ENCODE data around the gene ATP11C.
"Not testable (repeated sequence)": the region's sequence is repeated elsewhere in the genome, so short reads cannot be mapped to it uniquely, and the experiment has no call there.

ATP11C gene

DNA sequence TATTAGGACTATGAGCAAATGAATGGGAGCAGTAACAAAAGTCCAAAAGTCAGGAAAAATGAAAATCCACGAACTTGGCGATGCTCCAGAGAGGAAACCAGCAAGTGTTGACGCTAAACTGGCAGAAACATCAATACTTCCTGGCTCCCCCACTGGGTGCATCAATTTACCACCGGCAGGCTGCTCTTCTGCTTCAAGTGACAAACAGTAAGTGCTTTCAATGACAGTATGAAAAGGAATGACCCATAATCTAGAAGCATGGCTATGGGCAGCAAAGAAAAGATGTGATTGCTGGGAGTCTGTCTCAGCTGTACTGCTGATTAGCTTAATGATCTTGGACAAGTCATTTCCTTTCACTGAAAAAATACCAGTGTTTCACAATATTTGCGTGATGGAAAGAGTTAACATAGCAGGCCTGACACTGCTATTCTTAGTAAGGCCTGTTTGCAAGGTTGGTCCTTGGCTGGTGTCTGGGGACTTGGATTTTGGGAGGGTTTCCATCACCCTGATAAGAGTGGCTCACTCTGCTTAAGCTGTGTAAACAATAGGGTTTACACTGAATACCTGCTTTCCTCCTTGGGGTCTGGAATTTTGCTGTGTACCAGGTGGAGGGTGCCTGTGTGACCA lies 8.7 kb downstream of the ATP11C start:
- no peak for DNase-seq

DNA sequence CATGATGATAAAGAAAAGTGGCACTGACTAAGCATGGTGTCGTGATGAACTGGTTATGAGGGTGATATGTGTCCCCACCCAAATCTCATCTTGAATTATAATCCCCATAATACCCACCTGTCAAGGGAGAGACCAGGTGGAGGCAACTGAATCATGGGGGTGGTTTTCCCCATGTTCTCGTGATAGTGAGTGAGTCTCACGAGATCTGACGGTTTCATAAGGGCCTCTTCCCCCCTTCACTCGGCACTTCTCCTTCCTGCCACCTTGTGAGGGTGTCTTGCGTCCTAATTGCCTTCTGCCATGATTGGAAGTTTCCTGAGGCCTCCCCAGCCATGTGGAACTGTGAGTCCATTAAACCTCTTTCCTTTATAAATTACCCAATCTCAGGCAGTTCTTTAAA lies 11.7 kb downstream of the ATP11C start:
- DNase-seq = not testable (repeated sequence)

DNA sequence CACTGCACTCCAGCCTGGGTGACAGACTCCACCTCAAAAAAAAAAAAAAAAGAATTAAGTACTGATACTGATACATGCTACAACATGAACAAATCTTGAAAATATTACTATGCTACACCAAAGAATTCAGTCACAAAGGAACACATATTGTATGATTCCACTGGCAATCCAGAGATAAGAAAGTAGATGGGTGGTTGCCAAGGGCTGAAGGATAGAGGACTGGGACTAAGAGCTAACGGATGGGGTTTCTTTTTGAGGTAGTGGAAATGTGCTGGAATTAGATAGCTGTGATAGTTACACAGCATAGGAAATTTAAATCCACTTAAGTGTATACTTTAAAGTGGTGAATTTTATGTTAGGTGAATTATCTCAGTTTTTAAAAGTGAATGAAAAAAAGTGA lies 12.5 kb downstream of the ATP11C start:
- DNase-seq = no peak

DNA sequence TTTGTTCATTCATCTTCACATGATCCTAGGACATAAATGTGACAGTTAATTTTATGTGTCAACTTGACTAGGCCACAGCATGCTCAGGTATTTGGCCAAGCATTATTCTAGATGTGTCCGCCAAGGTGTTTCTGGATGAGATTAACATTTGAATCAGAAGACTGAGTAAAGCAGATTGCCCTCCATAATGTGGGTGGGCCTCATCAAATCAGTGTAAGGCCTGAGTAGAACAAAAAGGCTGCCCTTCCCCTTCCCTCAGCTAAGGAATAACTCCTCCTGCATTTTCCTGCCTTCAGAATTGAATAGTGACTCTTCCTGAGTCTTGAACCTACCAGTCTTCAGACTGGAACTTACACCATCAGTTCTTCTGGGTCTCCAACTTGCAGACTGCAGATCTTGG lies 18.4 kb downstream of the ATP11C start:
- DNase-seq = no peak

DNA sequence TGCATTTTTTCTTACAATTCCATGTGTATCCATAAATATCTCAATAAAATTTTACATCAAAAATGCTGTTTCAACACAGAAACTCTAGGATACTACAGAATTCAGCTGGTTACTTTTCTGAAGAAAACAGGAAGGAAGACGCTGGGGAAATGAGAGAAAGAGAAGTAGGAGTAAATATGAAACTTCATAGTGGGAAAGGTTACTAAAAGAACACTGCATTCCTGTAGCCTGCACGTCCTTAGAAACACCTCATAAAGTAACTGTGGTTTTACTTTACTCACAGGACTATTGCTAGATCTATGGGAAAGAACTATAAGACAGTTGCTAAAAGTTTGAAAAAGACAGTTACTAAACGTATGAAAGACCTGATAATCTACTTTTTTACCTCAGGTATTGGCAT lies 23.1 kb downstream of the ATP11C start:
- no peak for DNase-seq

DNA sequence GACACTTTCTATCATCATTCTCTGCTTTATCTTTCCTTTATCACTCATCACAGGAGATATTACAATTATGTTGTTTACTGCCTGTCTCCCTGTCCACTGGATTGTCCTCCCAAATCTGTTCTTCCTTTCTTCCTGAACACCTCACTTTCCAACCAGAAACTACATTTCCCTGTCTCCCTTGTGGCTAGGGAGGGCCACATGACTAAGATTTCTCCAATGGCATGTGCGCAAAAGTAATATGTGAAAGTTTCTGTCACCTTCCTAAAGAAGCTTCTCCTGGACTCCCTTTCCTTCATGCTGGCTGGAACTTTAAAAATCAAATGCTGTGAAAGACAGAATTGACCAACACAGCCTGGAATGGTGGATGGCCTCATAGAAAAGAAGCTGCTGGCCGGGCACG lies 25.8 kb downstream of the ATP11C start:
- no peak for DNase-seq

DNA sequence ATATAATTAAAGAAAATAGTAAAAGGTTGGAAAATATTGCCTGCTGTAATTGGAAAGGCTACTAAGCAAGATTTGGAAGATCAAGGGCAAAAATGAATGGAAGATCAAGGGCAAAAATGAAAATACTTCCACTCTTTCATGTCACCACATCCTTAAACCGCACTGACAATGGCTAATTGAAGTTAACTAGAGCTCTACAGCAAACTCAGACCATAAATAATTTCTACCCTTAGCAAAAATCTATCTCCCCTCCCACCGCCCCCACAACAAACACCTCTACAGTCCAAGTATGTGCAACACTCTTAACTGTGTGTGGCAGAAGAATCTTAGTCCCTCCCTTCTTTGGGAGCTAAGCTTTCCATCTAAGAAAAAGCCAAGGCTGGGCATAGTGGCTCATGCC lies 27.1 kb downstream of the ATP11C start:
- DNase-seq = no peak

DNA sequence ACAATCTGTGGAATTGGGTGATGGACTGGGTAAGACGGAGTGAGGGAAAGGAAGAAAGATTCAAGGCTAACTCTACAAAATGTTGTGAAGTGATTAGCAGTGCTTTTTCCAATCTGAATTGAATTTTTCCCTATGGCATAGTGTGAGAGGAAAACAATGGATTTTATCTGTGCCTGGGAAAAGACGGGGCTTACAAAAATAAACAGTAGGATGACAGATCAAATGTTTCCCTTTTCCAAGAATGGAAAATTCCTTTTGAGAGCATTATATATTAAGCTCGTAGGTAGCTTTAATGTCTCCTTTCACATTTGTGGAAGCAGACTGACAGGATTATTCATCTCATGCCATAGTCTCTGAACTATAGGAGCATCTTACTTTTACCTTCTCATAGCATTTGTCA lies 27.8 kb downstream of the ATP11C start:
- DNase-seq = no peak

DNA sequence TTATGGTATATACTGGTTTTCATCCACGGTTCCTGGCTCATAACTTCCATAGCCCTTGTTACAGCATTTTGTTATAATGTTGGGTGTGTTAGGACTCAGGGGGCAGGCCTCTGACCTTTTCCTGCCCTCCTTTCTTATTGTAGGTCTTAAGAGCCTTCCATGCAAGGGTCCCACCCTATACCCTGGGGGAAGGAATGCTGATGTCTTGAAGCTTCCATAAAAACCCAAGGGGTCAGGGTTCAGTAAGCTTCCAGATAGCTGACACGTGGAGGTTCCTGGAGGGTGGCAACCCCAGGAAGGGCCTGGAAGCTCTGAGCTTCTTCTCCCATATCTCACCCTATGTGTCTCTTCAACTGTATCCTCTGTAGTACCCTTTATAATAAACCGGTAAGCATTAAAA lies 29.6 kb downstream of the ATP11C start:
- no peak for DNase-seq

DNA sequence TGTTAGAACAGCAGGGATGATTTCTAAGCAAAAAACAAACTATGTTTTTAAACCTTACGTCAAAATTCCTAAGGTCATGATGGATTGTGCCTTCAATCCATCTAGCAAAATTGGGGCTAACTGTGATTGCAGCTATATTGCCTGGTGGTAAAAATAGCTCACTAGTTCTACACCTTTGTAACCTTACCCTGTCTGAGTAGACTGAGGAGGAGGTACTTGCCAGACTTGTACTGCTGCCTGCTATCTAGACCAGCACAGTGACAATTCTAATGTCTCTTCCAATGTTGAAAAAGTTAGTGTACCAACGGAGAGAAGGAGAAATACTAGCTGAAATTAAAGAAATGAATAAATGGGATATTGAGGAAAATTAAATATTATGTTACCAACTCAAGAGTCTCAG lies 30.3 kb downstream of the ATP11C start:
- DNase-seq = no peak

DNA sequence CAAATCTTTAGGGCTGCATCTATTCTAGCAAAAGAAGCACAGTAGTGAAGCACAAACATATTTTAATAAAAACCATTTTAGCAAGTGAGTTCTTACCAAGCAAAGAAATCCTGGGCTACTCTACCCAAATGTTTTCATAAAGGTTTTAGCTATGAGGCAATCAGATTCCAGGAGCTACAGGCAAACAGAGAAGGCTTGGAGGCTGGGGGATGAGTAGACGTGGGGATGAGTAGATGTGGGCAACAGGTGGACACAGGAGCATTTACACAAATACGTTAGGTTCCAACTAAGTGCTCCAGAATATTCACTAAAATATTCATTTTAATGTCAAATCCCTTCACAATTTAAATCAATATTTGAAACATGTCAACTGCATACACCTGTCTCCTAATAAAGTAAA lies 34.5 kb downstream of the ATP11C start:
- no peak for DNase-seq

DNA sequence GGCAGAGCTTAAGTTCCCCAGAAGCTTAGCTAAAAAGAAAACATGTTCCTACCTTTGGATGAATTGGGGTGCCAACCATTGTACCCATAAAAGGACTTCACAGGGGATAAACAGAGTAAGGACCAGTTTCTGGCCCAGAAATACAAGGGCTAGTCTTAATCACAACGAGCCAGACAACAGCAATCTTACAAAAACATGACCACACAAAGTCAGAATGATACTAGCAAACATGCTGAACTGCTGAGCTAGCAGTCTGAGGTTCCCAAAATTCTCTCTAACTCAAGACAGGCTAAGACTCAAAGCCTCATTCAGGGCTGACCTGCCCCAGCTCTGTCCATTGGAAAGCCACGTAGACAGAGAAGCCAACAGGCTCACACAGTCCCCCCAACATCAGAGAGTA lies 40.3 kb downstream of the ATP11C start:
- no peak for DNase-seq

DNA sequence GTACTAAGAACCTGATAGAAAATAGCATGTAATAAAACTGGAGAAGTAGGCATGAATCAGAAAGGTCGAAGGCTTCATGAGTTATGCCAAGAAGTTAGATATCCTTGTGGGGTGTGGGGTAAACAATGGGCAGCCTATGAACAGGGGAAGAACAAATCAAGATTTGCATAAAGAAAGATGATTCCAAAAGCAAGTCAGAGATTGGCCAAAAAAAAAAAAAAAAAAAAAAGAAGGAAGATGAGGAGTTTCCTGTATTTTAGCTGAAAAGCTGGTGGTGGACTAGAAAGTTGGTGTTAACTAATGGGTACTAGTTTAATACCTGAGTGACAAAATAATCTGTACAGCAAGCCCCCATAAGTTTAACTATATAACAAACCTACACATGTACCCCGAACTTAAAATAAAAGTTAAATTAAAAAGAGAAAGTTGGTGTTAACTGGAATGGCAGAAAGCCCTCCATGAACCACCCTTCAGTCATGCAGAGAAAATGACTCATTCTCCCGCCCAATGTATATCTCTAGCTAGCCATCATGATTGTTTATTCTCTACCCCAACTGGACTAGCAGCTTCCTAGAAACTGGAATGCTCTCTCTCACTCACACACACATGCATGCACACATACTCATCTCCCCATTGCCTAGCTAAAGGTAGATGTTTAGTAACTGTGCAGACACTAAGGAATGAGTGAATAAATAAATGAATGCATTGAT lies 41.7 kb downstream of the ATP11C start:
- no peak for DNase-seq

DNA sequence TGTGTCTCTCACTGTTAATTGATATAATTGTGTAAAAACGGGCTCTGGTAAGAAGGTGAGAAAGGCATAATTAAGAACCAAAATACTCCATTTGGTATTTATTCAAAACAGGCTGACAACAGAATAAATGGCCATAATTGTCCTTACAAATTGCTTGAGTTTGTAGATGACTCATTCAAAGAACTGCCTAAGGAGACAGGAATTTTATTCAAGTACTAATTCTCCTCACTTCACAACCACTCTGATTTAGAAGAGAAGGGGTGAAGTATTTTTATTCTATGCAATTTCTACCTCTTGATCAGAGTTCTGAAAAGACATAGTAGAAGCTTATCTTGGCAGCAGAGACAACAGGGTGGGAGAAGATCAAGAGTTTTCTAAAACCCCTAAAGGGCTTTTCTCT lies 43.1 kb downstream of the ATP11C start:
- no peak for DNase-seq

DNA sequence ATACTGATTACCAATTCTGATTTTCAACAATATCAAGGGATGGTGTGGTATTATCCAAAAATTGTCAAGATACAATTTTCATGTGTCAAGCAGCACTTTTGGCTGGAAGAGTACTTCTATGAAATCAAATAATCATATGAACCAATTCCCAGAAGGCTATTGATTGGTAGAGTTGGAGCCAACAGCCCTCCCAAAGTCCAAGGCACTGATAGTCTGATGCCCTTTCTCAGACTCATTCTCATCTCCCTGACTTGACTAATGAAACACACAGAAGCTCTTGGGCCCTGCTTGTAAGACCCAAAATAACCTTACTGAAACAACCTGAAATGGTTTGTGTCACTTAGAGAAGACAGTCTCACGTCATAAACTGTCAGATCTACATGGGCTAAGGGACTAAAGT lies 48.9 kb downstream of the ATP11C start:
- no peak for DNase-seq

DNA sequence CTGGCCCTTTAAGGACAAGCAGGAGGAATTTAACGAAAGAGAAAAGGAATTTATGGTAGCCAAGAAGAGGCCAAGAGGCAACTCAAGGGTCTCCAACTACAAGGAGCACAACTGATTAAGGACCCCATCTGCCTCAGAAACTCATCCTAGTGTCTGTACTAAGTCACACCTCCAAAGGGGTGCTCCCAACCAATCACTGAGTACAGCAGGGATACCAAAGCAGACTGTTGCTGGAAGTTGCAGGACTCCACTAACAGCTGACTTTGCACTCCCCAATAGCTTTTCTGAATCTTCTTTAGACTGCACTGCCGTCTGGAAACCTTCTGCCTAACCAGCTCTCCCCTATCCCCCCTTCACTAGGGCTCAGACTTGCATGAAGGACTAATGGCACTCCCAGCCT lies 50.6 kb downstream of the ATP11C start:
- DNase-seq = no peak

DNA sequence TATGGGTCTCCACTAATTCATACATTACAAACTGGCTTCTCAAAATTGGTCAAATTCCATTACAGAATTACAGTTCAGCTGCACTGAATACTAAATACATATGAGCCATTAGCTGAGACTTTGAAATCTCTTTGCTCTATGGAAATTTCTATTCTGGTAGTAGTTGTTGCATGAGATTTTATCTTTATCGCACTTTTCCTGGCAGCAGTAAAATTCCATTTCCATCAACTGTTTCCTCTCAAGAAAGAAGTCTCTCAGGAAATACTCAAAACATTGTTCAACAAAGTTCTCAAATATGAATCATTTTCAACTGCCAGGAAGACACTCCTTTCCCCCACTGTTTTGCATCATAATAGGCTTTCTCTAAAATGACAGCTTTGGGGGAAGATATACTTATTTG lies 51.3 kb downstream of the ATP11C start:
- DNase-seq = no peak

DNA sequence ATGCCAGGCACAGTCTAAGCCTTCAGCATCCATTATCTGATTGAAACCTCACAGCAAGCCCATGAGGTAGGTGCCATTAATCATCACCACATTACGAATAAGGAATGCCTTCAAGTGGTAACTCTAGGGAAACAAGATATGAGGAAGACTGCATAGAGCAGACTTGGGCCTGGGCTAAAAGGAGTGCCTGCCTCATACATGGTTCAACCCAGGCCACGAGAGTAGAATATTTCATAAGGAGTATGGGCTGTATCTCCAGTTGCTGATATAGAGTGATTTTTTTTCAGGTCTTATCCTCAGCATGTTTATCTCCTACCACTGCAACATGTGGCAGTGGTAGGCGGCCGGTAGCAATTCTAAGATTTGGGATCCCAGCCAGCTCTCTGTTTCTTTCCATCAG lies 51.7 kb downstream of the ATP11C start:
- no peak for DNase-seq

DNA sequence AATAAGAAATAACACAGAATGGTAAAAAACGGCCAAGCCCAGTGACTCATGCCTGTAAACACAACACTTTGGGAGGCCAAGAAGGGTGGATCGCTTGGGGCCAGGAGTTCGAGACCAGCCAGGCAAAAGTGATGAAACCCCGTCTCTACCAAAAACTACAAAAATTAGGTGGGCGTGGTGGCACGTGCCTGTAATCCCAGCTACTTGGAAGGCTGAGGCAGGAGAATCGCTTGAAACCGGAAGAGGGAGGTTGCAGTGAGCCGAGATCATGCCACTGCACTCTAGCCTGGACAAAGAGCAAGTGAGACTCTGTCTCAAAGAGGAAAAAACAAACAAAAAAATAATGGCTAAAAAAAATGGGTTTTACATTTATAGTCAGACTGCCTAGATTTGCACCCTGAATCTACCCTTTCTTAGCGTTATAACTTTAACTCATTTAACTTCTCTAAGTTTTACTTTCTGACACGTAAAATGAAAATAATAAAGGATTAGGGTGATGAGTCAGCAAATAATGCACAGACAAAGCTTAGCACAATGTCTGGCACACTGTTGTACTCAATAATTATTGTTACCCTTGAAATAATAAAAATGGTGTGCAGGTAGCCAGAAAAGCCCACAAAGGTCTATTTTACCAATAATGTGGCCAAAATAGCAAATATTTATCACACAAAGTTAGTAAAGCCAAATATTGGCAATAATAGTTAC lies 55.0 kb downstream of the ATP11C start:
- DNase-seq = no peak

DNA sequence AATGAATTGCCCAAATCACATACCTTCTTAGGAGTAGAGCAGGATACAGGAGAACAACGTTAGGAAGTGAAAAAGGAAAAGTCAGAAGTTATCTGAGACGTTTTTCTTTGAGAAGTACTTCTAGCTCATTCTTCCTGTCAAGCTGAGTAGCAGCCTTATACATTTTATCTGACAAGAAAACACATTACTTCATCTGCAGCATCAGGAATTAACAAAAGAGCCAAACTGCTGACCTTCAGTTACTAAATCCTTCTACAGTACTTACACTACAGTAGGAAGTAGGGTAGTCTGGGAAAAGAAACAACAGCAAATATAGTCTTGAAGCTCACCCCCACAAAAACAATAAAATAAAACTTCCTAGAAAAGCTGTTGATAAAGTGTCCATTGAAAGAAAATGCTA lies 57.0 kb downstream of the ATP11C start:
- no peak for DNase-seq

DNA sequence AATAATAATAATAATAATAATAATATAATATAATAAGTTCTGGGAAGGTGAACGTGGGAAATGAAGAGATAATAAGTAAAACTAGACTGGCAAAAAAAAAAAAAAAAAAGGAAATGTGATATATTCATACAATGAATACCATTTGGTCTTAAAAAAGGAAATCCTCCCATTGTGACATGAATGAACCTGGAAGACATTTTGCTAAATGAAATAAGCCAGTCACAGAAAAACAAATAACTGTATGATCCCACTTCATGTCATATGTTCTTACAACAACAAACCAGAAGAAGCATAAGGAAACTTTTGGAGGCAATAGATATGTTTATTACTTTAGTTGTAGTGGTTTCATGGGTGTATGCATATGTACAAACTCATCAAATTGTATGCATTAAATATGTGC lies 63.1 kb downstream of the ATP11C start:
- no peak for DNase-seq

DNA sequence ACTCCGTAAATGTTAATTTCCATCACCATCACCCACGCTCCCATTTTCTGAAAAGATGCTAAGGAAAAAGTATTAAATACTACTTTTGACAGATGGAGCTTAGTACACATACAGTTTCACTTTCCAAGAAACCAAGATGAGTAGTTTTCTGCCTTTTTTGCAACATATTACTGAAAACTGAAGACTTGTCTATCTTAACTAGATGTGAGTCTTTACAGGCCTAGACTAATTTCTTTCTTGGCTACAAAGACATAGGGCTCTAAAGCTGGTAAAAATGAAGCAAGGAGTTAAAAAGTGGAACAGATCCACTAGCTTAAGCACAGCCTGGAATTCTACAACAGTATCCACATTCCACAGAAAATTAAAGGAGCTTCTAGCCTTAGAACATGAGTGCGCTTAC lies 68.2 kb downstream of the ATP11C start:
- DNase-seq = no peak

DNA sequence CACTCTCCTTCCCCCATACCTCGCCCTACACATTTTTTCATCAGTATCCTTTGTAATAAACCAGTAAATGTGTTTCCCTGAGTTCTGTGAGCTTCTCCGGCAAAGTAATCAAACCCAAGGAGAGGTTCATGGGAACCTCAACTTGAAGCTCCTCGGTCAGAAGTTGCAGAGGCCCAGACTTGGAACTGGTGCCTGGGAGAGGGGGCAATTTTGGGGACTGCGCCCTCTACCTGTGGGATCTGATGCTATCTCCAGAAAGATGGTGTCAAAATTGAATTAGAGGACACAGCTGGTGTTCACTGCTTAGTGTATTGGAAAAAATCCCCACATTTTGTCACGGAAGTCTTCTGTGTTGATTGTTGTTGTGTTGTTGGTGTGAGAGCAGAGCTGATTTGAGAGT lies 70.6 kb downstream of the ATP11C start:
- DNase-seq = no peak

DNA sequence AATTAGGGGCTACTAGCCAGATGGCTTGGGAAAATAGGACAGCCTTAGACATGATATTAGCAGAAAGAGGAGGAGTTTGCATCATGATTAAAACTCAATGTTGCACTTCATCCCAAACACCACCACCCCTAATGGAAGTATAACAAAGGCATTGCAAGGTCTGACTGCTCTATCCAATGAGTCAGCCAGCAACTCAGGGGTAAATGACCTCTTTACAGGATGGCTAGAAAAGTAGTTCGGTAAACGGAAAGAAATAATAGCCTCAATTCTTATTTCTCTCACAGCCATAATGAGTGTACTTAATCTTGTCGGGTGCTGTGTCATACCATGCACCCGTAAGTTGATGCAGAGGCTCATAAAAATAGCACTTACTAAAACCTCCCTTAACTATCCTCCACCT lies 76.0 kb downstream of the ATP11C start:
- not testable (repeated sequence) for DNase-seq

DNA sequence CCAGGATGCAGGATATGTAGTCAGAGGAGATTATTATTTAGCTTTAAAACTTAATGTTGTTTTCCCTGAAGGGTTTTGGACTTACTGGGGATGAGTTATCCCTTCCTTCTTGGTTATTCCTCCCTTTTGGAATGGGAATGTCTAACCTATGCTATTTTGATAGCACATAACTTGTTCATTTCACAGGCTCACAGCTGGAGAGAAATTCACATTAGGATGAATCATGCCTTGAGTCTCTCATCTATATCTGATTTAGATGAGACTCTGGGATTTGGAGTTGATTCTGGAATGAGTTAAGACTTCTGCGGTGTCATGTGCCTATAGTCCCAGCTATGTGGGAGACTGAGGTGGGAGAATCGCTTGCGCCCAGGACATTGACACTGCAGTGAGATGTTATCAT lies 81.1 kb downstream of the ATP11C start:
- DNase-seq = no peak
